GM23248 (cell line): ENCODE data around the gene AXIN1. TPM values are rescaled to one million over a fixed set of nuclear protein-coding genes. Genes with fewer than 3 reads are reported as not detected.
"Not testable (repeated sequence)": the region's sequence is repeated elsewhere in the genome, so short reads cannot be mapped to it uniquely, and the experiment has no call there.

Experiments used
- DNase-seq: peaks from one replicate; pipeline ENCODE4 v3.0.0-alpha.2; 2015
- H2AFZ ChIP-seq: fragments of 200-600 bp; sonication (generic); 2 replicates; pipeline ENCODE4 v1.6.1; 2016; ENCODE audit warnings: antibody characterized with exemption
- H3F3A ChIP-seq: fragments of 200-600 bp; sonication (generic); 2 replicates; pipeline ENCODE4 v1.6.1; 2016; ENCODE audit warnings: mild to moderate bottlenecking, antibody characterized with exemption, mixed run types; ENCODE audit not compliant: insufficient read depth
- H3K27ac ChIP-seq: fragments of 200-600 bp; sonication (generic); 2 replicates; pipeline ENCODE4 v1.5.1; 2016; ENCODE audit warnings: mild to moderate bottlenecking
- H3K27me3 ChIP-seq: fragments of 200-600 bp; sonication (generic); replicated peaks from 2 replicates; pipeline ENCODE4 v1.6.1; 2016; ENCODE audit warnings: mild to moderate bottlenecking; ENCODE audit not compliant: insufficient read depth
- H3K36me3 ChIP-seq: fragments of 200-600 bp; sonication (generic); 2 replicates; pipeline ENCODE4 v1.6.1; 2016; ENCODE audit warnings: low read depth, mild to moderate bottlenecking
- H3K4me1 ChIP-seq: fragments of 200-600 bp; sonication (generic); 2 replicates; pipeline ENCODE4 v1.6.1; 2016; ENCODE audit warnings: mild to moderate bottlenecking; ENCODE audit not compliant: insufficient read depth
- H3K4me2 ChIP-seq: fragments of 200-600 bp; sonication (generic); one replicate; pipeline ENCODE4 v1.6.1; 2016; ENCODE audit warnings: mild to moderate bottlenecking; ENCODE audit not compliant: unreplicated experiment
- H3K4me3 ChIP-seq: fragments of 200-600 bp; sonication (generic); 2 replicates; pipeline ENCODE4 v1.5.1; 2016; ENCODE audit warnings: mild to moderate bottlenecking
- H3K79me2 ChIP-seq: fragments of 200-600 bp; sonication (generic); 2 replicates; pipeline ENCODE4 v1.6.1; 2016; ENCODE audit warnings: mild to moderate bottlenecking; ENCODE audit not compliant: insufficient read depth
- H3K9ac ChIP-seq: fragments of 200-600 bp; sonication (generic); 2 replicates; pipeline ENCODE4 v1.6.1; 2016; ENCODE audit warnings: mild to moderate bottlenecking
- H3K9me2 ChIP-seq: fragments of 200-600 bp; sonication (generic); 2 replicates; pipeline ENCODE4 v1.6.1; 2016; ENCODE audit warnings: mixed run types, mild to moderate bottlenecking, moderate library complexity; ENCODE audit not compliant: insufficient read depth
- H3K9me3 ChIP-seq: fragments of 200-600 bp; sonication (generic); one replicate; pipeline ENCODE4 v1.6.1; 2017; ENCODE audit warnings: low read depth
- H4K20me1 ChIP-seq: fragments of 200-600 bp; sonication (generic); 2 replicates; pipeline ENCODE4 v1.6.0; 2016; ENCODE audit not compliant: insufficient read depth
- EZH2 ChIP-seq: fragments of 200-600 bp; sonication (generic); IDR thresholded peaks from 2 replicates; pipeline ENCODE4 v1.6.1; 2018; ENCODE audit warnings: antibody characterized with exemption, mild to moderate bottlenecking; ENCODE audit not compliant: insufficient read depth, poor library complexity, severe bottlenecking
- EZH2phosphoT487 ChIP-seq: fragments of 200-600 bp; sonication (generic); IDR thresholded peaks from 2 replicates; pipeline ENCODE4 v1.6.1; 2018; ENCODE audit warnings: antibody characterized with exemption, moderate library complexity, mild to moderate bottlenecking, low read depth; ENCODE audit not compliant: insufficient read depth
- WGBS, 2 experiments: methylation state at CpG; one replicate each; pipeline ENCODE4 v1.1.6; 2015 to 2017; ENCODE audit warnings: low lambda C conversion rate in 2 of 2, low coverage in 1 of 2; ENCODE audit errors: missing lambda C conversion rate in 2 of 2; 5-methylcytosine and 5-hydroxymethylcytosine counted together
- in situ Hi-C: fragments of 300-500 bp; cut with MboI; formaldehyde crosslinking; loops from 2 replicates; pipeline ENCODE4 v1.15.0; 2020
- polyA plus RNA-seq: library from polyadenylated mRNA; unstranded; fragments of >200 nt; fragmentation: Nextera tagmentation; extraction: Ambion mirVana; gene quantifications from 2 replicates; pipeline ENCODE4 v1.2.1, GENCODE V29; 2016
- total RNA-seq: library from RNA; depleted of rRNA; stranded (reverse); fragments of >200 nt; shearing (Covaris generic); gene quantifications from 2 replicates; pipeline ENCODE4 v1.2.3, GENCODE V29; 2014

The AXIN1 gene
- total and polyA plus RNA-seq, 2 experiments from 2014 or later, result 3.3 to 27.1 TPM

- H4K20me1 ChIP-seq, result peaks cover 2% of the 10 kb centered on the region; the same call in 1 of the 2 replicates
- no peaks in the 10 kb centered on the region for H3K27me3 ChIP-seq
- H3K79me2 ChIP-seq, result peaks cover 48% of the 10 kb centered on the region
- DNase-seq, result peak; percentile 61
- TF ChIP-seq EZH2 (no peak), EZH2phosphoT487 (no peak)
- H3K36me3 ChIP-seq, result no peaks in the 10 kb centered on the region
- in situ Hi-C loops, result no loop called here
- H3K27ac ChIP-seq, result no peak overlapping the region
- H3K4me2 ChIP-seq, result peak overlapping the region; percentile 90
- peak overlapping the region; percentile 81 for H3K9ac ChIP-seq
- no peaks in the 10 kb centered on the region for H3K9me3 ChIP-seq
- 1 to 2% methylated on average over 25 to 45 of the region's 95 CpGs for WGBS, 2 experiments
- no peaks in the 10 kb centered on the region for H3F3A ChIP-seq
- H3K9me2 ChIP-seq, result no peaks in the 10 kb centered on the region
- peak overlapping the region; percentile 86 for H3K4me3 ChIP-seq
- H3K4me1 ChIP-seq, result peaks cover 8% of the 10 kb centered on the region
- peak overlapping the region; percentile 55 for H2AFZ ChIP-seq
Observed at GRCh38 chr16:351804-352520, 561 bp downstream of the AXIN1 start.

GRCh38 chr16:350203-350602 lies 2.3 kb downstream of the AXIN1 start:
- no peaks in the 10 kb centered on the region for H3K9me2 ChIP-seq
- no peaks in the 10 kb centered on the region; the same call in 1 of the 2 replicates for H3K36me3 ChIP-seq
- TF ChIP-seq EZH2, result no peak
- TF ChIP-seq EZH2phosphoT487, result no peak
- no peak for DNase-seq
- peaks cover 66% of the 10 kb centered on the region for H3K79me2 ChIP-seq
- H3K27me3 ChIP-seq, result no peaks in the 10 kb centered on the region
- H2AFZ ChIP-seq, result no peak overlapping the region
- no peak overlapping the region for H3K27ac ChIP-seq
- no peaks in the 10 kb centered on the region for H3F3A ChIP-seq
- no peak overlapping the region for H3K4me2 ChIP-seq
- H4K20me1 ChIP-seq, result peaks cover 2% of the 10 kb centered on the region; the same call in 1 of the 2 replicates
- no peaks in the 10 kb centered on the region for H3K9me3 ChIP-seq
- in situ Hi-C loops, result no loop called here
- H3K4me1 ChIP-seq, result peaks cover 8% of the 10 kb centered on the region
- H3K4me3 ChIP-seq, result no peak overlapping the region
- WGBS, 2 experiments, result 78 to 80% methylated on average over 8 of the region's 8 CpGs
- no peak overlapping the region for H3K9ac ChIP-seq

GRCh38 chr16:349211-349610 lies 3.3 kb downstream of the AXIN1 start:
- H3K9ac ChIP-seq, result no peak overlapping the region
- 94 to 95% methylated on average over 7 of the region's 7 CpGs for WGBS, 2 experiments
- H3K9me2 ChIP-seq, result no peaks in the 10 kb centered on the region
- no peak overlapping the region for H3K4me3 ChIP-seq
- H3K27ac ChIP-seq, result no peak overlapping the region
- H3K27me3 ChIP-seq, result no peaks in the 10 kb centered on the region
- no peaks in the 10 kb centered on the region; the same call in none of the 2 replicates for H3K36me3 ChIP-seq
- peaks cover 76% of the 10 kb centered on the region for H3K79me2 ChIP-seq
- peaks cover 8% of the 10 kb centered on the region for H3K4me1 ChIP-seq
- TF ChIP-seq EZH2 (no peak), EZH2phosphoT487 (no peak)
- H3K4me2 ChIP-seq, result no peak overlapping the region
- in situ Hi-C loops, result no loop called here
- no peaks in the 10 kb centered on the region for H3F3A ChIP-seq
- no peak for DNase-seq
- H3K9me3 ChIP-seq, result no peaks in the 10 kb centered on the region
- H2AFZ ChIP-seq, result no peak overlapping the region
- H4K20me1 ChIP-seq, result peaks cover 2% of the 10 kb centered on the region; the same call in 1 of the 2 replicates

- H4K20me1 ChIP-seq, in situ Hi-C loops: not testable (repeated sequence)
- H3K79me2 ChIP-seq, result peaks cover 83% of the 10 kb centered on the region
Observed at GRCh38 chr16:348495-348894, 4.0 kb downstream of the AXIN1 start.

GRCh38 chr16:347203-347602 lies 5.3 kb downstream of the AXIN1 start:
- Histone ChIP-seq H3K79me2 (peaks cover 96% of the 10 kb centered on the region), H4K20me1 (peaks cover 2% of the 10 kb centered on the region; the same call in 1 of the 2 replicates)

More at GRCh38 chr16:348495-348894, 4.0 kb downstream of the AXIN1 start:
- not testable (repeated sequence) for H3K9ac ChIP-seq, H3K27me3 ChIP-seq, H3K4me3 ChIP-seq, DNase-seq, H3F3A ChIP-seq, H3K9me2 ChIP-seq, H2AFZ ChIP-seq, H3K9me3 ChIP-seq, H3K27ac ChIP-seq, H3K4me2 ChIP-seq, H3K36me3 ChIP-seq, H3K4me1 ChIP-seq
- 90% methylated on average over 7 to 10 of the region's 10 CpGs for WGBS, 2 experiments

More at GRCh38 chr16:347203-347602, 5.3 kb downstream of the AXIN1 start:
- no peak overlapping the region for H3K9ac ChIP-seq
- H3K4me1 ChIP-seq, result peaks cover 8% of the 10 kb centered on the region
- no peak overlapping the region for H2AFZ ChIP-seq
- no peak overlapping the region for H3K27ac ChIP-seq
- no peaks in the 10 kb centered on the region for H3K9me2 ChIP-seq
- 97 to 98% methylated on average over 6 of the region's 6 CpGs for WGBS, 2 experiments
- in situ Hi-C loops, result no loop called here
- no peak overlapping the region for H3K4me2 ChIP-seq
- H3K27me3 ChIP-seq, result no peaks in the 10 kb centered on the region
- DNase-seq, result no peak
- H3K36me3 ChIP-seq, result no peaks in the 10 kb centered on the region; the same call in none of the 2 replicates
- no peaks in the 10 kb centered on the region for H3F3A ChIP-seq
- TF ChIP-seq EZH2 (no peak), EZH2phosphoT487 (no peak)
- no peak overlapping the region for H3K4me3 ChIP-seq
- H3K9me3 ChIP-seq, result no peaks in the 10 kb centered on the region
